ENCODE results near the gene FBXL7.

FBXL7 gene

GRCh38 chr5:15643731-15644130 is 143.8 kb downstream of the FBXL7 start:
- Histone ChIP-seq H3K9me3 (ENCODE audit: severe bottlenecking) (no peaks in the 10 kb centered on the region), H3K27ac (no peak overlapping the region), H3K27me3 (ENCODE audit: insufficient read depth, low read depth, severe bottlenecking) (no peaks in the 10 kb centered on the region), H3K4me3 (ENCODE audit: low read depth, low read length) (no peak overlapping the region), H3K36me3 (no peaks in the 10 kb centered on the region)
- DNase-seq, result no peak
- no peak for TF ChIP-seq CTCF (IDR thresholded peaks at IDR 0.05; ENCODE audit: low read depth, low read length)

GRCh38 chr5:15645381-15646160 is 145.6 kb downstream of the FBXL7 start:
- Histone ChIP-seq H3K27ac (no peak overlapping the region), H3K36me3 (no peaks in the 10 kb centered on the region), H3K4me3 (ENCODE audit: low read depth, low read length) (no peak overlapping the region), H3K9me3 (ENCODE audit: severe bottlenecking) (no peaks in the 10 kb centered on the region), H3K27me3 (ENCODE audit: insufficient read depth, low read depth, severe bottlenecking) (no peaks in the 10 kb centered on the region)
- no peak for DNase-seq
- TF ChIP-seq CTCF (IDR thresholded peaks at IDR 0.05; ENCODE audit: low read depth, low read length), result no peak

- Histone ChIP-seq H3K4me3 (ENCODE audit: low read depth, low read length) (no peak overlapping the region), H3K27ac (no peak overlapping the region), H3K27me3 (ENCODE audit: insufficient read depth, low read depth, severe bottlenecking) (no peaks in the 10 kb centered on the region), H3K9me3 (ENCODE audit: severe bottlenecking) (peaks cover 2% of the 10 kb centered on the region), H3K36me3 (no peaks in the 10 kb centered on the region)
- no peak for DNase-seq
- no peak for TF ChIP-seq CTCF (IDR thresholded peaks at IDR 0.05; ENCODE audit: low read depth, low read length)
These were observed 146.4 kb downstream of the FBXL7 start for GRCh38 chr5:15646371-15646770.

GRCh38 chr5:15647251-15647650 is 147.3 kb downstream of the FBXL7 start:
- no peak for DNase-seq
- no peaks in the 10 kb centered on the region for H3K27me3 ChIP-seq (ENCODE audit: insufficient read depth, low read depth, severe bottlenecking)

GRCh38 chr5:15650266-15650665 is 150.3 kb downstream of the FBXL7 start:
- H3K9me3 ChIP-seq (ENCODE audit: severe bottlenecking), result peaks cover 2% of the 10 kb centered on the region
- DNase-seq, result no peak
- H3K27me3 ChIP-seq (ENCODE audit: insufficient read depth, low read depth, severe bottlenecking), result no peaks in the 10 kb centered on the region
- H3K36me3 ChIP-seq, result no peaks in the 10 kb centered on the region
- no peak overlapping the region for H3K27ac ChIP-seq
- TF ChIP-seq CTCF (IDR thresholded peaks at IDR 0.05; ENCODE audit: low read depth, low read length), result no peak
- no peak overlapping the region for H3K4me3 ChIP-seq (ENCODE audit: low read depth, low read length)

More at GRCh38 chr5:15647251-15647650, 147.3 kb downstream of the FBXL7 start:
- TF ChIP-seq CTCF (IDR thresholded peaks at IDR 0.05; ENCODE audit: low read depth, low read length), result no peak
- no peaks in the 10 kb centered on the region for H3K36me3 ChIP-seq
- H3K4me3 ChIP-seq (ENCODE audit: low read depth, low read length), result no peak overlapping the region
- no peak overlapping the region for H3K27ac ChIP-seq
- H3K9me3 ChIP-seq (ENCODE audit: severe bottlenecking), result peaks cover 2% of the 10 kb centered on the region

- no peaks in the 10 kb centered on the region for H3K36me3 ChIP-seq
- no peak overlapping the region for H3K4me3 ChIP-seq (ENCODE audit: low read depth, low read length)
- no peak for TF ChIP-seq CTCF (IDR thresholded peaks at IDR 0.05; ENCODE audit: low read depth, low read length)
- no peak for DNase-seq
- no peak overlapping the region for H3K27ac ChIP-seq
- no peaks in the 10 kb centered on the region for H3K27me3 ChIP-seq (ENCODE audit: insufficient read depth, low read depth, severe bottlenecking)
- peaks cover 2% of the 10 kb centered on the region for H3K9me3 ChIP-seq (ENCODE audit: severe bottlenecking)
These were observed 154.8 kb downstream of the FBXL7 start for GRCh38 chr5:15654779-15655178.

Data from WERI-Rb-1 (cell line).